Trophoblast cell (in vitro differentiated cells and primary cell): ENCODE results near the gene XPR1.
A peak's percentile ranks its signal among the peaks of the same experiment; 100 is the strongest.

Experiments
- DNase-seq, 2 donors: peaks; one replicate each; pipeline ENCODE4 v3.0.0-alpha.2; 2016
- H2AFZ ChIP-seq: 2 replicates; pipeline ENCODE4 v1.6.1; 2013; ENCODE audit warnings: low read length, moderate library complexity, mild to moderate bottlenecking; ENCODE audit not compliant: insufficient read depth, poor library complexity
- H2AK5ac ChIP-seq: 2 replicates; pipeline ENCODE4 v1.6.1; 2013; ENCODE audit warnings: mild to moderate bottlenecking, low read length
- H2BK120ac ChIP-seq: 2 replicates; pipeline ENCODE4 v1.6.1; 2013; ENCODE audit warnings: low read length, mild to moderate bottlenecking, moderate library complexity; ENCODE audit not compliant: insufficient read depth, poor library complexity
- H2BK12ac ChIP-seq: 2 replicates; pipeline ENCODE4 v1.6.1; 2013; ENCODE audit warnings: mild to moderate bottlenecking, low read length, moderate library complexity
- H2BK5ac ChIP-seq: 2 replicates; pipeline ENCODE4 v1.6.1; 2013; ENCODE audit warnings: low read length, low read depth, moderate library complexity, mild to moderate bottlenecking; ENCODE audit not compliant: poor library complexity
- H3K14ac ChIP-seq: 2 replicates; pipeline ENCODE4 v1.6.1; 2013; ENCODE audit warnings: mild to moderate bottlenecking, low read length
- H3K18ac ChIP-seq: 2 replicates; pipeline ENCODE4 v1.6.1; 2013; ENCODE audit warnings: mild to moderate bottlenecking, low read length
- H3K23ac ChIP-seq: 2 replicates; pipeline ENCODE4 v1.6.1; 2013; ENCODE audit warnings: low read length
- H3K27ac ChIP-seq: 2 replicates; pipeline ENCODE4 v1.5.1; 2013; ENCODE audit warnings: low read depth, mild to moderate bottlenecking, inconsistent platforms, low read length, moderate library complexity
- H3K27me3 ChIP-seq: 2 replicates; pipeline ENCODE4 v1.6.1; 2013; ENCODE audit warnings: inconsistent platforms, mild to moderate bottlenecking, low read length, moderate library complexity; ENCODE audit not compliant: insufficient read depth
- H3K36me3 ChIP-seq, 2 experiments: 1 replicate in 1 of 2; 2 replicates in 1 of 2; pipeline ENCODE4 v1.6.1; 2013; ENCODE audit warnings: low read length in 2 of 2, mild to moderate bottlenecking in 2 of 2, moderate library complexity in 1 of 2; ENCODE audit not compliant: insufficient read depth in 2 of 2, control insufficient read depth in 1 of 2
- H3K4ac ChIP-seq: 2 replicates; pipeline ENCODE4 v1.6.1; 2013; ENCODE audit warnings: low read depth, mild to moderate bottlenecking, low read length, moderate library complexity
- H3K4me1 ChIP-seq, 2 experiments: 1 replicate in 1 of 2; 2 replicates in 1 of 2; pipeline ENCODE4 v1.6.1; 2013; ENCODE audit warnings: low read length in 2 of 2, mild to moderate bottlenecking in 2 of 2, moderate library complexity in 1 of 2; ENCODE audit not compliant: insufficient read depth in 2 of 2, control insufficient read depth in 1 of 2
- H3K4me2 ChIP-seq: 2 replicates; pipeline ENCODE4 v1.6.1; 2013; ENCODE audit warnings: inconsistent platforms, mild to moderate bottlenecking, low read length, moderate library complexity
- H3K4me3 ChIP-seq: 2 replicates; pipeline ENCODE4 v1.5.1; 2013; ENCODE audit warnings: mild to moderate bottlenecking, low read depth, low read length, inconsistent platforms
- H3K79me1 ChIP-seq: one replicate; pipeline ENCODE4 v1.6.1; 2013; ENCODE audit warnings: low read length
- H3K79me2 ChIP-seq: 2 replicates; pipeline ENCODE4 v1.6.1; 2013; ENCODE audit warnings: low read length, mild to moderate bottlenecking; ENCODE audit not compliant: control insufficient read depth, insufficient read depth, poor library complexity
- H3K9ac ChIP-seq: 2 replicates; pipeline ENCODE4 v1.6.1; 2013; ENCODE audit warnings: mild to moderate bottlenecking, low read length
- H3K9me3 ChIP-seq: 2 replicates; pipeline ENCODE4 v1.6.1; 2013; ENCODE audit warnings: low read depth, mild to moderate bottlenecking, control low read depth, inconsistent platforms, low read length; ENCODE audit not compliant: insufficient read depth
- H4K12ac ChIP-seq: 2 replicates; pipeline ENCODE4 v1.6.1; 2013; ENCODE audit warnings: low read depth, mild to moderate bottlenecking, low read length, moderate library complexity
- H4K8ac ChIP-seq: 2 replicates; pipeline ENCODE4 v1.6.1; 2013; ENCODE audit warnings: low read depth, mild to moderate bottlenecking, low read length, moderate library complexity
- H4K91ac ChIP-seq: one replicate; pipeline ENCODE4 v1.6.1; 2013; ENCODE audit warnings: low read depth, mild to moderate bottlenecking, low read length, moderate library complexity
- WGBS: extraction: QIAGEN DNeasy Blood & Tissue Kit; methylation state at CpG from one replicate; pipeline ENCODE4 v1.1.7; 2013; ENCODE audit warnings: missing lambda C conversion rate; ENCODE audit not compliant: insufficient read length, insufficient coverage; ENCODE audit errors: extremely low coverage; 5-methylcytosine and 5-hydroxymethylcytosine counted together

Gene XPR1

GRCh38 chr1:180609643-180610555 is 21.9 kb upstream of the XPR1 start:
- Histone ChIP-seq H3K79me2 (no peaks in the 10 kb centered on the region), H3K4ac (no peak overlapping the region), H2BK120ac (no peak overlapping the region), H3K4me1 (peaks cover 0 to 7% of the 10 kb centered on the region in 2 experiments), H3K79me1 (no peaks in the 10 kb centered on the region), H3K4me2 (no peak overlapping the region), H3K14ac (no peak overlapping the region), H3K27ac (no peak overlapping the region), H4K91ac (no peak overlapping the region), H2AK5ac (no peak overlapping the region), H3K18ac (no peak overlapping the region), H3K27me3 (no peaks in the 10 kb centered on the region), H4K12ac (no peak overlapping the region), H4K8ac (no peak overlapping the region), H3K4me3 (no peak overlapping the region), H3K23ac (no peak overlapping the region), H2BK12ac (no peak overlapping the region), H3K9me3 (no peaks in the 10 kb centered on the region), H2AFZ (no peak overlapping the region), H3K36me3 (no peaks in the 10 kb centered on the region), H3K9ac (no peak overlapping the region), H2BK5ac (no peak overlapping the region)
- peak; percentile 29 to 80 for DNase-seq
- no CpG with 5 or more reads among the region's 7 CpGs for WGBS

DNA sequence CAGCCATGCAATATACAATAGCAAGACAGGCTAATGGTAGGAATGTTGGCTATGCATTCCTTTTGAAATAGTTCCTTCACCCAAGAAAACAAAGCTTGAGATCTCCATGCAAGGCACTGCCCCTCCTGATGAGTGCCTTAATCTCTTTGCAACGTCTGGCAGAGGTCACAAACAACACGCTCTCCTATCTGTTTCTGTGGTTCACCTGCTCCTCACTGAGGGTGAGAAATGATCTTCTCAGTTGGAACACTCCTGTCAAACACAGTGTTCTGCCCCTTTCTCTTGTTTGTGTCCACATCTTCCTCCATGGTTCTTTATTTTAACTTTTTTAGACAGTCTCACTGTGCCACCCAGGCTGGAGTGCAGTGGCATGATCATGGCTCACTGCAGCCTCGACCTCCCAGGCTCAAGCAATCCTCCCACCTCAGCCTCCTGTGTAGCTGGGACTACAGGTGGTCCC is 21.2 kb upstream of the XPR1 start:
- H2AK5ac ChIP-seq: no peak overlapping the region
- peak in 1 of 2 donors; percentile 58 for DNase-seq
- H3K4me3 ChIP-seq: no peak overlapping the region
- H3K79me2 ChIP-seq: no peaks in the 10 kb centered on the region
- H4K91ac ChIP-seq: no peak overlapping the region
- no peaks in the 10 kb centered on the region for H3K36me3 ChIP-seq
- no CpG with 5 or more reads among the region's 3 CpGs for WGBS
- no peak overlapping the region for H2BK12ac ChIP-seq
- no peak overlapping the region for H3K9ac ChIP-seq
- H3K4ac ChIP-seq: no peak overlapping the region
- H3K79me1 ChIP-seq: no peaks in the 10 kb centered on the region
- no peaks in the 10 kb centered on the region for H3K27me3 ChIP-seq
- H3K14ac ChIP-seq: no peak overlapping the region
- H4K12ac ChIP-seq: no peak overlapping the region
- peaks cover 0 to 7% of the 10 kb centered on the region in 2 experiments for H3K4me1 ChIP-seq
- no peaks in the 10 kb centered on the region for H3K9me3 ChIP-seq
- no peak overlapping the region for H3K18ac ChIP-seq
- H2AFZ ChIP-seq: no peak overlapping the region
- no peak overlapping the region for H3K4me2 ChIP-seq
- H3K27ac ChIP-seq: no peak overlapping the region
- no peak overlapping the region for H3K23ac ChIP-seq
- H2BK5ac ChIP-seq: no peak overlapping the region
- no peak overlapping the region for H2BK120ac ChIP-seq
- H4K8ac ChIP-seq: no peak overlapping the region

DNA sequence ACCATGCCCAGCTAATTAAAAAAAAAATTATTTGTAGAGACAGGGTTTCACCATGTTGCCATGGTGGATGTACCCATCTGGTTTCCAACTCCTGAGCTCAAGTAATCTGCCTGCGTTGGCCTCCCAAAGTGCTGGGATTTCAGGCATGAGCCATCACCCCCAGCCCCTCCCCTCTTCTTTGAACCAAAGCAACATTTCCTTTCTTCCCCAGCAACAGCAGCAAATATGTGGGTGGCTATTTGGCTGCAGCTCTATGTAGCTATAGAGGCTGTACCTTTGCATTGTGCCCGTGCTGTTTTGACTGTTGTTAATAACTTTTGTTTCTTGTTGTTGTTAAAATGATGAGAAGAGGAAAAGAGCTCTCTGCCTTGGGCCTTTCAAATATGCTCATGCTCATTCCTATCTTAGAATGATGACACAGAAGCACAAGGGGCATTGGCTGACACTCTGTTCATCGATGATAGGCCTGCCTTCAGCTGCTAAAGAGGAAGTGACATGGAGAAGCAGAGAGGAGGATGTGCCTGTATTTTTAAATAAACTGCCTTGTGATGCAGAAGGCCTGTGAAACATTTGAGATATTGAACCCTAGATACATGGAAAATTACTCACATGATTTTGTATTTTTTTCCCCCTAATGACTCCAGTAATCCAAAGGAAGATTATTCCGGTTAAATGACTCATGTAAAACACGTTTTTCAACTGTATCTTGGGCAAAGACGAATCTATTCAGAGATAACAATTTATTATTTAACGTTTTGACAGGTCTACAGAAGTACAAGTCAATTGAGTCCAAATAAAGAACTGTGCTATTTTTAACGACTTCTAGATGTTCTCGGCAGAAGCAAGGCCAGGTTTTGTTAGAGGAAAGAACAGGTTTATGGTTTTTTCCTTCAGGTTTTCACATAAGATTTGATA is 20.5 kb upstream of the XPR1 start:
- no peak overlapping the region for H2AFZ ChIP-seq
- H2BK5ac ChIP-seq: no peak overlapping the region
- H2BK12ac ChIP-seq: no peak overlapping the region
- no peak overlapping the region for H3K18ac ChIP-seq
- no CpG with 5 or more reads among the region's 9 CpGs for WGBS
- no peak overlapping the region for H2AK5ac ChIP-seq
- no peaks in the 10 kb centered on the region for H3K79me2 ChIP-seq
- no peak overlapping the region for H3K4ac ChIP-seq
- H3K4me3 ChIP-seq: no peak overlapping the region
- no peak overlapping the region for H3K14ac ChIP-seq
- no peak overlapping the region for H4K12ac ChIP-seq
- H4K8ac ChIP-seq: no peak overlapping the region
- no peak overlapping the region for H4K91ac ChIP-seq
- H2BK120ac ChIP-seq: no peak overlapping the region
- H3K79me1 ChIP-seq: no peaks in the 10 kb centered on the region
- H3K23ac ChIP-seq: no peak overlapping the region
- no peak overlapping the region for H3K9ac ChIP-seq
- peak in 1 of 2 donors; percentile 51 for DNase-seq
- H3K27ac ChIP-seq: no peak overlapping the region
- H3K4me1 ChIP-seq: peaks cover 0 to 7% of the 10 kb centered on the region in 2 experiments
- no peaks in the 10 kb centered on the region for H3K36me3 ChIP-seq
- H3K27me3 ChIP-seq: no peaks in the 10 kb centered on the region
- H3K4me2 ChIP-seq: no peak overlapping the region
- H3K9me3 ChIP-seq: no peaks in the 10 kb centered on the region

GRCh38 chr1:180612632-180613031 is 19.2 kb upstream of the XPR1 start:
- H4K8ac ChIP-seq: no peak overlapping the region
- H3K23ac ChIP-seq: no peak overlapping the region
- no peak overlapping the region for H2BK12ac ChIP-seq
- no peaks in the 10 kb centered on the region for H3K27me3 ChIP-seq
- no peak overlapping the region for H3K18ac ChIP-seq
- H2AFZ ChIP-seq: no peak overlapping the region
- peaks cover 0 to 7% of the 10 kb centered on the region in 2 experiments for H3K4me1 ChIP-seq
- H4K12ac ChIP-seq: no peak overlapping the region
- H3K14ac ChIP-seq: no peak overlapping the region
- no peak overlapping the region for H3K4ac ChIP-seq
- H4K91ac ChIP-seq: no peak overlapping the region
- no peaks in the 10 kb centered on the region for H3K36me3 ChIP-seq
- WGBS: no CpG with 5 or more reads among the region's 1 CpG
- no peak overlapping the region for H3K4me3 ChIP-seq
- H3K79me1 ChIP-seq: no peaks in the 10 kb centered on the region
- H2BK5ac ChIP-seq: no peak overlapping the region
- no peaks in the 10 kb centered on the region for H3K9me3 ChIP-seq
- DNase-seq: no peak
- no peak overlapping the region for H2BK120ac ChIP-seq
- no peaks in the 10 kb centered on the region for H3K79me2 ChIP-seq
- no peak overlapping the region for H3K4me2 ChIP-seq
- no peak overlapping the region for H3K27ac ChIP-seq
- no peak overlapping the region for H3K9ac ChIP-seq
- no peak overlapping the region for H2AK5ac ChIP-seq
